Measurements from ENCODE around the gene CNTN5.

GRCh38 chr11:99535406-99535805, 514.7 kb downstream of the CNTN5 start:
- TF ChIP-seq CTCF (IDR thresholded peaks at IDR 0.05) (no peak), POLR2AphosphoS5 (IDR thresholded peaks at IDR 0.05) (no peak)

Data from upper lobe of left lung (tissue), 4 donors.